Measurements from ENCODE around the gene PSENEN.

PSENEN gene

DNA sequence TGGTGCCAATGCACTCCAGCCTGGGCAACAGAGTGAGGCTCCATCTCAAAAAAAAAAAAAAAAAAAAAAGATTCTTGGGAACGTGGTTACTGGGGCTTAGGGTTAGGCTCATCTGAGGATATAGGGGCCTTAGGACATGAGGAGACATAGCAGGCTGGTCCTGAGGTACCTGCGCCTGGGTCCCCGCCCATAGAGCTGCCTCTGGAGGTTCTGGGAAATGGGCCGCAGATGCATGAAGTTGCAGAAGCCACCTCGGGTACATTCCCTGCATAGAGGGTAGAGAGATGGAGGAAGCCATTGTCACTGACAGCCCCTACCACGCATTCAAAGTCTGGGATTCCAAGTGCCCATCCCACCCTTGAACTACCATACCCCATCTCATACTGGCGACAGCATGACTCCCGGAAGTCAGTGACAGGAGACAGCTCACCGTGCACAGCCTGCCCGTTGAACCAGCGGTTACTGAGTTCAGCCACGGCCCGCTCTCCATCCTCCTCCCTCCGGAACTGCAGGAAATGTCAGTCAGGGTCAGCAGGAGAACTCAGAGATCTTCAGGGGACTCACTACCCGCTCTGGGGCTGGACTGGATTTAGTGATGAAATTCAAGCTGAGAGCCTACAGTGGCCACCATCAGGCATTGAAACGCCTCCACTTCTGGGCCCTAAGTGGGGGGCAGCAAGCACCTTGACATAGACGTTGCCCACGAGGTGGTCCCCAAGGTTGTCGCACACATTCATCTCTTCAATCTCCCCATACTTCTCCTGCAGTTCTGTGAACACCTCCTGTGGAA, 1.6 kb upstream of the PSENEN start:
- TF ChIP-seq, protein P1, sequence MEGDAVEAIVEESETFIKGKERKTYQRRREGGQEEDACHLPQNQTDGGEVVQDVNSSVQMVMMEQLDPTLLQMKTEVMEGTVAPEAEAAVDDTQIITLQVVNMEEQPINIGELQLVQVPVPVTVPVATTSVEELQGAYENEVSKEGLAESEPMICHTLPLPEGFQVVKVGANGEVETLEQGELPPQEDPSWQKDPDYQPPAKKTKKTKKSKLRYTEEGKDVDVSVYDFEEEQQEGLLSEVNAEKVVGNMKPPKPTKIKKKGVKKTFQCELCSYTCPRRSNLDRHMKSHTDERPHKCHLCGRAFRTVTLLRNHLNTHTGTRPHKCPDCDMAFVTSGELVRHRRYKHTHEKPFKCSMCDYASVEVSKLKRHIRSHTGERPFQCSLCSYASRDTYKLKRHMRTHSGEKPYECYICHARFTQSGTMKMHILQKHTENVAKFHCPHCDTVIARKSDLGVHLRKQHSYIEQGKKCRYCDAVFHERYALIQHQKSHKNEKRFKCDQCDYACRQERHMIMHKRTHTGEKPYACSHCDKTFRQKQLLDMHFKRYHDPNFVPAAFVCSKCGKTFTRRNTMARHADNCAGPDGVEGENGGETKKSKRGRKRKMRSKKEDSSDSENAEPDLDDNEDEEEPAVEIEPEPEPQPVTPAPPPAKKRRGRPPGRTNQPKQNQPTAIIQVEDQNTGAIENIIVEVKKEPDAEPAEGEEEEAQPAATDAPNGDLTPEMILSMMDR (IDR thresholded peaks at IDR 0.05; ENCODE audit: insufficient read depth, low read length, poor library complexity, severe bottlenecking): no peak
- H3K27me3 ChIP-seq (replicated peaks; ENCODE audit: control insufficient read depth, insufficient read depth, low read length): no peaks in the 10 kb centered on the region
- peak overlapping the region; percentile 83 for H3K4me3 ChIP-seq (replicated peaks; ENCODE audit: low read depth, low read length)
- DNase-seq (ENCODE audit: extremely low read depth, insufficient read length): no peak
- H3K36me3 ChIP-seq (ENCODE audit: control insufficient read depth, insufficient read depth, low read length): peaks cover 3% of the 10 kb centered on the region; the same call in 1 of the 2 replicates

DNA sequence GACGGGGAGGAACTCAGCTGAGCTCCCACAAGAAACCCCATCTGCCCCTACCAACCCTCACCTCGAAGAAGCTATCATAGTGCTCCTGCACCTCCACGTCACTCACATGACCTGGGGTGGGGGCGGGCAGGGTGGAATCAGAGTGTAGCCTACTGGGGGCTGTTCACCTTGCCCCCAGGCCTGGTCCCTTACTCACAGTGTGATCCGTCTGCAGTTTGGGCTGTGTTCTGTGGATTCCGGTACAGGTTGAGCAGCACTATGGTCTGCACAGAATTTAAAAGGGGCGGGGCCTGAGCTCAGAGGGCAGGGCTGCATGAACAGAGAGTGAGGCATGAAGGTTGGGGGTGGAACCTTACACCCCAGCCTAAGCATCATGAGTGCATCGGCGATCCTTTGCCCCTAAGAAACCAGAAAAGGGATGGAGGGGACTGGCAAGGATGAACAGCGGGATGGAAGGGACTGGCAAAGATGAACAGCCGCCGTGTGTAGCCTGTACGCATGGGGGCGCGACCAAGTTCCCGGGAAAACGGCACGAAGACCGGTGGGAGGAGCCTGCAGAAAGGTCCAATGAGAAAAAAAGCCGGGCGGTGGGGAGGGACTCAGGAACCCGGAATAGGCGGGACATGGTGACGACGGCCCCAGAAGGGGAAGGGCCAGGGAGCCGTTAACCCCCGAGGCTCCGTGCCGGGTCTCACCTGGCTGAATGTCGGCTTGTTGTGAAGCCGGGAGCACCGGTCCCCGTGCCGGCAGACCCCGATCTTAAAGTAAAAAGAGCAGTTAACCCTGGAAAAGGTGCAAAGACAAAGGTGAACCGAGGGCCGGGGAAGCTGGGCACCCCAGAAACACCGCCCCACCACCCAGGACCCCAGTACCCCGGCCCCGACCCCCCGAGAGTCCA, 772 bp upstream of the PSENEN start:
- TF ChIP-seq, protein P1 (IDR thresholded peaks at IDR 0.05; ENCODE audit: insufficient read depth, low read length, poor library complexity, severe bottlenecking): peak; percentile 41
- Histone ChIP-seq H3K36me3 (ENCODE audit: control insufficient read depth, insufficient read depth, low read length) (no peaks in the 10 kb centered on the region), H3K27me3 (replicated peaks; ENCODE audit: control insufficient read depth, insufficient read depth, low read length) (no peaks in the 10 kb centered on the region), H3K4me3 (replicated peaks; ENCODE audit: low read depth, low read length) (peak overlapping the region; percentile 83)
- peak; percentile 90 for DNase-seq (ENCODE audit: extremely low read depth, insufficient read length)

DNA sequence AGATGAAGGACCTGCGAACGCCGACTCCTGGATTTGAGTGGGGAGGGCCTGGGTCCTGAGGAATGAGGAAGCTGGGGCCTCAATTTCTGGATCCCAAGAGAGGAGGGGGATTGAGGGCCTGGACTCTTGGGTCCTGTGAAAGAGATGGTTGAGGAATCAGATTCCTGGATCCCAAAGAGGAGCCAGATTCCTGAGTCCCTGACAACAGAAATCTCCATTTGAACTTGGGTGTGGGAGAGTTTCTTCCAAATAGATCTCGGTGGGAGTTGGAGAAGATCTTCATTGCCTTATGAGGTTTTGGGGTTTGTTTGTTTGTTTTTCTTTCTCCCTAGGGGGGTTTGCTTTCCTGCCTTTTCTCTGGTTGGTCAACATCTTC, 624 bp downstream of the PSENEN start:
- Histone ChIP-seq H3K36me3 (ENCODE audit: control insufficient read depth, insufficient read depth, low read length) (no peaks in the 10 kb centered on the region), H3K4me3 (replicated peaks; ENCODE audit: low read depth, low read length) (peak overlapping the region; percentile 67), H3K27me3 (replicated peaks; ENCODE audit: control insufficient read depth, insufficient read depth, low read length) (no peaks in the 10 kb centered on the region)
- TF ChIP-seq, protein P1 (IDR thresholded peaks at IDR 0.05; ENCODE audit: insufficient read depth, low read length, poor library complexity, severe bottlenecking): no peak
- DNase-seq (ENCODE audit: extremely low read depth, insufficient read length): no peak

DNA sequence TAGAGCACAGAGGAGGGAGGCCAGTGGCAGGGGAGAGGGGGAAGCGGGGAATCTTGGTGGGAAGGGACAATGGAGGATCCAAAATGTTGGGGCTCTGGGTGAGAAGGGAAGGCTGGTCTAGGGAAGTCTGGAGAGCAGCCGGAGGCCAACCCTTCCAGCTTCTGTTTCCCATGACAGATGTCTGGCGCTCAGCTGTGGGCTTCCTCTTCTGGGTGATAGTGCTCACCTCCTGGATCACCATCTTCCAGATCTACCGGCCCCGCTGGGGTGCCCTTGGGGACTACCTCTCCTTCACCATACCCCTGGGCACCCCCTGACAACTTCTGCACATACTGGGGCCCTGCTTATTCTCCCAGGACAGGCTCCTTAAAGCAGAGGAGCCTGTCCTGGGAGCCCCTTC, 1.1 kb downstream of the PSENEN start:
- TF ChIP-seq, protein P1 (IDR thresholded peaks at IDR 0.05; ENCODE audit: insufficient read depth, low read length, poor library complexity, severe bottlenecking): no peak
- DNase-seq (ENCODE audit: extremely low read depth, insufficient read length): no peak
- Histone ChIP-seq H3K4me3 (replicated peaks; ENCODE audit: low read depth, low read length) (peak overlapping the region; percentile 67), H3K36me3 (ENCODE audit: control insufficient read depth, insufficient read depth, low read length) (no peaks in the 10 kb centered on the region), H3K27me3 (replicated peaks; ENCODE audit: control insufficient read depth, insufficient read depth, low read length) (no peaks in the 10 kb centered on the region)

- TF ChIP-seq, protein P1 (IDR thresholded peaks at IDR 0.05; ENCODE audit: insufficient read depth, low read length, poor library complexity, severe bottlenecking): no peak
- peak within 1 kb of the TSS; percentile 82 for H3K4me3 ChIP-seq (replicated peaks; ENCODE audit: low read depth, low read length)
- peak; percentile 98 for DNase-seq (ENCODE audit: extremely low read depth, insufficient read length)
Observed at GRCh38 chr19:35748106-35749020, 2.9 kb downstream of the PSENEN start, which contains the start of gene LIN37. Gene LIN37 (plus strand): TSS chr19:35748576. CDS start chr19:35748725, 149 bp downstream.

More at GRCh38 chr19:35748106-35749020, 2.9 kb downstream of the PSENEN start, which contains the start of gene LIN37:
- Histone ChIP-seq H3K27me3 (replicated peaks; ENCODE audit: control insufficient read depth, insufficient read depth, low read length) (no peaks in the 10 kb centered on the region), H3K36me3 (ENCODE audit: control insufficient read depth, insufficient read depth, low read length) (peaks cover 9% of the 10 kb centered on the region)
